LNCaP clone FGC (cell line): ENCODE results near the gene GLDC.

Source experiments
- DNase-seq: peaks from one replicate; pipeline ENCODE4 v3.0.0-alpha.2; 2011; ENCODE audit warnings: low read depth
- H3K4me3 ChIP-seq: 2 replicates; pipeline ENCODE4 v1.5.1; 2011; ENCODE audit warnings: mild to moderate bottlenecking, low read depth, low read length, control low read depth
- CTCF ChIP-seq: IDR thresholded peaks from 2 replicates; pipeline ENCODE4 v1.5.1; 2012; ENCODE audit warnings: mild to moderate bottlenecking; ENCODE audit not compliant: control insufficient read depth, insufficient read depth; ENCODE audit errors: extremely low read depth

The GLDC gene

GRCh38 chr9:6590772-6591384 is 54.7 kb downstream of the GLDC start:
- TF ChIP-seq CTCF, result no peak
- no peak for DNase-seq
- no peak overlapping the region for H3K4me3 ChIP-seq

- DNase-seq, result no peak
- TF ChIP-seq CTCF, result no peak
- H3K4me3 ChIP-seq, result no peak overlapping the region
Observed at GRCh38 chr9:6590334-6590733, 55.2 kb downstream of the GLDC start.

GRCh38 chr9:6584881-6585597 is 60.5 kb downstream of the GLDC start:
- DNase-seq, result no peak
- TF ChIP-seq CTCF, result peak; percentile 46

GRCh38 chr9:6581253-6581652 is 64.3 kb downstream of the GLDC start:
- no peak for DNase-seq
- H3K4me3 ChIP-seq, result no peak overlapping the region
- no peak for TF ChIP-seq CTCF

More at GRCh38 chr9:6584881-6585597, 60.5 kb downstream of the GLDC start:
- no peak overlapping the region for H3K4me3 ChIP-seq

- no peak for DNase-seq
- TF ChIP-seq CTCF, result no peak
- no peak overlapping the region for H3K4me3 ChIP-seq
Observed at GRCh38 chr9:6579613-6580012, 65.9 kb downstream of the GLDC start.

GRCh38 chr9:6576987-6577386 is 68.5 kb downstream of the GLDC start:
- H3K4me3 ChIP-seq, result no peak overlapping the region
- TF ChIP-seq CTCF, result no peak
- no peak for DNase-seq
